HepG2 (cell line): ENCODE results near the gene CMIP. TPM values are rescaled to one million over a fixed set of nuclear protein-coding genes. Genes with fewer than 3 reads are reported as not detected.

Experiments used
- ARNTL ChIP-seq: sonication (generic); formaldehyde crosslinking; IDR thresholded peaks from 2 replicates; pipeline ENCODE4 v1.4.0; 2020; ENCODE audit warnings: mild to moderate bottlenecking, missing genetic modification reagents
- CAMTA2 ChIP-seq: sonication (generic); formaldehyde crosslinking; IDR thresholded peaks from 2 replicates; pipeline ENCODE4 v1.4.0; 2020; ENCODE audit warnings: mild to moderate bottlenecking, missing genetic modification reagents, borderline replicate concordance
- CENPT ChIP-seq: sonication (generic); formaldehyde crosslinking; IDR thresholded peaks from 2 replicates; pipeline ENCODE4 v1.8.0; 2022; ENCODE audit warnings: low read depth, mild to moderate bottlenecking, moderate library complexity, missing genetic modification reagents
- ELF4 ChIP-seq: sonication (generic); formaldehyde crosslinking; IDR thresholded peaks from 2 replicates; pipeline ENCODE4 v1.5.0; 2020; ENCODE audit warnings: missing genetic modification reagents, mild to moderate bottlenecking, moderate library complexity, borderline replicate concordance
- EZH2 ChIP-seq: conservative IDR thresholded peaks from 2 replicates; pipeline ENCODE4 v1.6.1; 2012; ENCODE audit warnings: mild to moderate bottlenecking, low read depth, low read length, moderate library complexity
- GZF1 ChIP-seq: sonication (generic); formaldehyde crosslinking; IDR thresholded peaks from 2 replicates; pipeline ENCODE4 v1.5.1; 2020; ENCODE audit warnings: mild to moderate bottlenecking, missing genetic modification reagents
- ISL2 ChIP-seq: sonication (generic); formaldehyde crosslinking; IDR thresholded peaks from 2 replicates; pipeline ENCODE4 v1.5.0; 2020; ENCODE audit warnings: missing genetic modification reagents
- JARID2 ChIP-seq: sonication (generic); formaldehyde crosslinking; IDR thresholded peaks from 2 replicates; pipeline ENCODE4 v1.8.1; 2023; ENCODE audit warnings: missing genetic modification reagents, inconsistent platforms; ENCODE audit not compliant: insufficient replicate concordance
- PAWR ChIP-seq: sonication (generic); formaldehyde crosslinking; IDR thresholded peaks from 2 replicates; pipeline ENCODE4 v1.4.0; 2020; ENCODE audit warnings: missing genetic modification reagents, mild to moderate bottlenecking, borderline replicate concordance
- PITX1 ChIP-seq: sonication (generic); formaldehyde crosslinking; IDR thresholded peaks from 2 replicates; pipeline ENCODE4 v1.5.1; 2020; ENCODE audit warnings: mild to moderate bottlenecking, missing genetic modification reagents
- RBM22 ChIP-seq: fragments of 200-400 bp; formaldehyde crosslinking; optimal IDR thresholded peaks from 2 replicates; pipeline ENCODE3; 2017; ENCODE audit warnings: mild to moderate bottlenecking, low read length, moderate library complexity
- SIX1 ChIP-seq: sonication (generic); formaldehyde crosslinking; IDR thresholded peaks from 2 replicates; pipeline ENCODE4 v1.4.0; 2020; ENCODE audit warnings: missing genetic modification reagents, borderline replicate concordance
- SIX4 ChIP-seq: sonication (generic); formaldehyde crosslinking; IDR thresholded peaks from 2 replicates; pipeline ENCODE4 v1.4.0; 2020; ENCODE audit warnings: missing genetic modification reagents
- TCF7 ChIP-seq: sonication (generic); IDR thresholded peaks from 2 replicates; pipeline ENCODE4 v1.6.1; 2016; ENCODE audit warnings: antibody characterized with exemption, low read depth
- TOE1 ChIP-seq: sonication (generic); formaldehyde crosslinking; IDR thresholded peaks from 2 replicates; pipeline ENCODE4 v1.4.0; 2020; ENCODE audit warnings: mild to moderate bottlenecking, missing genetic modification reagents
- ZNF160 ChIP-seq: sonication (generic); formaldehyde crosslinking; IDR thresholded peaks from 2 replicates; pipeline ENCODE4 v1.8.0; 2022; ENCODE audit warnings: mild to moderate bottlenecking, inconsistent platforms, missing genetic modification reagents
- ZNF556 ChIP-seq: sonication (generic); formaldehyde crosslinking; IDR thresholded peaks from 2 replicates; pipeline ENCODE4 v1.4.0; 2020; ENCODE audit warnings: mild to moderate bottlenecking, missing genetic modification reagents, borderline replicate concordance
- ZNF724P ChIP-seq: sonication (generic); formaldehyde crosslinking; IDR thresholded peaks from 2 replicates; pipeline ENCODE4 v1.8.0; 2022; ENCODE audit warnings: missing genetic modification reagents, borderline replicate concordance
- ZNF781 ChIP-seq: sonication (generic); formaldehyde crosslinking; IDR thresholded peaks from 2 replicates; pipeline ENCODE4 v1.5.1; 2020; ENCODE audit warnings: borderline replicate concordance, mild to moderate bottlenecking, missing genetic modification reagents; ENCODE audit errors: not compliant biosample characterization
- polyA plus RNA-seq, 8 experiments: library from polyadenylated mRNA; depleted of rRNA in 3 of 8; stranded (reverse) in 7 of 8; unstranded in 1 of 8; fragments of >200 nt; fragmentation: Illumina TruSeq in 4 of 8; extraction: Trizol in 4 of 8; gene quantifications; 2 replicates each; pipeline versions ENCODE4 v1.2.1 to v1.2.3, GENCODE V29; 2011 to 2016; ENCODE audit warnings: low read depth in 4 of 8, missing spikeins in 1 of 8, mixed read lengths in 1 of 8; ENCODE audit not compliant: insufficient read depth in 1 of 8
- total RNA-seq, 5 experiments: library from RNA; depleted of rRNA; stranded (reverse); fragments of >200 nt; fragmentation: Illumina TruSeq; extraction: Trizol; gene quantifications; 2 replicates each; pipeline ENCODE4 v1.2.3, GENCODE V29; 2016; ENCODE audit warnings: low read depth in 1 of 5
- TF ChIP-seq, protein P1 (sequence below): sonication (generic); formaldehyde crosslinking; IDR thresholded peaks from 2 replicates; pipeline ENCODE4 v1.8.0; 2023; ENCODE audit warnings: mild to moderate bottlenecking, missing genetic modification reagents
- TF ChIP-seq, protein P2 (sequence below): sonication (generic); formaldehyde crosslinking; IDR thresholded peaks from 2 replicates; pipeline ENCODE4 v1.4.0; 2020; ENCODE audit warnings: missing genetic modification reagents
- TF ChIP-seq, protein P3 (sequence below): sonication (generic); formaldehyde crosslinking; IDR thresholded peaks from 2 replicates; pipeline ENCODE4 v1.5.1; 2020; ENCODE audit warnings: mild to moderate bottlenecking, missing genetic modification reagents, moderate library complexity
- TF ChIP-seq, protein P4 (sequence below): sonication (generic); formaldehyde crosslinking; conservative IDR thresholded peaks from 2 replicates; pipeline ENCODE4 v1.8.0; 2022; ENCODE audit warnings: low read depth, missing genetic modification reagents

The CMIP gene
- total and polyA plus RNA-seq, 2 of the 13 experiments (the other 11 are each of a cell fraction or from before 2014, with no cell fraction given): 10.9 to 18.1 TPM

DNA sequence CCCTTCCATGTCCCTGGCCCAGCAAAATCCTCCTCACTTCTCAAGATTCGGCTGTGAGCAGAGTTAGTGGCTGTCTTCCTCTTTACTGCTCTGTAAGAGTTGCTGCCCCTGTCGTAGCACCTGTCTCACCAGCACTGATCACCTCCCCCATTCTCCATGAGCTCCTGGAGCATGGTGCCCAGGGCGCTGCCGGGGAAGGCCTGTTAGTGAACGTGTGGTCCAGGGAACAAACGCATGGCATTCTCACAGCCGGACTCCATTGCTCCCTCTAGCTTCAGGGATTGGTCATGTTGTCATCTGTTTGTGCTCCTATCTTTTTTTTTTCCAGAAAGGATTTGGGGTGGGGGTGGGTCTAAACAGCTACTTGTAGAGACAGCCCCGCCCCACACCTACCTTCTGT lies 141.2 kb downstream of the CMIP start (continued):
- TF ChIP-seq GZF1: no peak
- no peak for TF ChIP-seq ZNF724P (CRISPR knock-in tag)
- TF ChIP-seq SIX4 (CRISPR knock-in tag): no peak
- TF ChIP-seq PITX1 (CRISPR knock-in tag): no peak
- TF ChIP-seq CENPT (CRISPR knock-in tag): no peak
- no peak for TF ChIP-seq JARID2 (CRISPR knock-in tag)
- TF ChIP-seq PAWR (CRISPR knock-in tag): no peak
- TF ChIP-seq TCF7: no peak
- no peak for TF ChIP-seq ZNF781
- TF ChIP-seq TOE1 (CRISPR knock-in tag): no peak
- TF ChIP-seq, protein P1, sequence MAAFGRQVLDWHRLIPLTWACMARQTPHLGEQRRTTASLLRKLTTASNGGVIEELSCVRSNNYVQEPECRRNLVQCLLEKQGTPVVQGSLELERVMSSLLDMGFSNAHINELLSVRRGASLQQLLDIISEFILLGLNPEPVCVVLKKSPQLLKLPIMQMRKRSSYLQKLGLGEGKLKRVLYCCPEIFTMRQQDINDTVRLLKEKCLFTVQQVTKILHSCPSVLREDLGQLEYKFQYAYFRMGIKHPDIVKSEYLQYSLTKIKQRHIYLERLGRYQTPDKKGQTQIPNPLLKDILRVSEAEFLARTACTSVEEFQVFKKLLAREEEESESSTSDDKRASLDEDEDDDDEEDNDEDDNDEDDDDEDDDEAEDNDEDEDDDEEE (CRISPR knock-in tag): no peak
- no peak for TF ChIP-seq CAMTA2 (CRISPR knock-in tag)
- TF ChIP-seq, protein P2, sequence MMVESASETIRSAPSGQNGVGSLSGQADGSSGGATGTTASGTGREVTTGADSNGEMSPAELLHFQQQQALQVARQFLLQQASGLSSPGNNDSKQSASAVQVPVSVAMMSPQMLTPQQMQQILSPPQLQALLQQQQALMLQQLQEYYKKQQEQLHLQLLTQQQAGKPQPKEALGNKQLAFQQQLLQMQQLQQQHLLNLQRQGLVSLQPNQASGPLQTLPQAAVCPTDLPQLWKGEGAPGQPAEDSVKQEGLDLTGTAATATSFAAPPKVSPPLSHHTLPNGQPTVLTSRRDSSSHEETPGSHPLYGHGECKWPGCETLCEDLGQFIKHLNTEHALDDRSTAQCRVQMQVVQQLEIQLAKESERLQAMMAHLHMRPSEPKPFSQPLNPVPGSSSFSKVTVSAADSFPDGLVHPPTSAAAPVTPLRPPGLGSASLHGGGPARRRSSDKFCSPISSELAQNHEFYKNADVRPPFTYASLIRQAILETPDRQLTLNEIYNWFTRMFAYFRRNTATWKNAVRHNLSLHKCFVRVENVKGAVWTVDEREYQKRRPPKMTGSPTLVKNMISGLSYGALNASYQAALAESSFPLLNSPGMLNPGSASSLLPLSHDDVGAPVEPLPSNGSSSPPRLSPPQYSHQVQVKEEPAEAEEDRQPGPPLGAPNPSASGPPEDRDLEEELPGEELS (CRISPR knock-in tag): no peak
- TF ChIP-seq, protein P3, sequence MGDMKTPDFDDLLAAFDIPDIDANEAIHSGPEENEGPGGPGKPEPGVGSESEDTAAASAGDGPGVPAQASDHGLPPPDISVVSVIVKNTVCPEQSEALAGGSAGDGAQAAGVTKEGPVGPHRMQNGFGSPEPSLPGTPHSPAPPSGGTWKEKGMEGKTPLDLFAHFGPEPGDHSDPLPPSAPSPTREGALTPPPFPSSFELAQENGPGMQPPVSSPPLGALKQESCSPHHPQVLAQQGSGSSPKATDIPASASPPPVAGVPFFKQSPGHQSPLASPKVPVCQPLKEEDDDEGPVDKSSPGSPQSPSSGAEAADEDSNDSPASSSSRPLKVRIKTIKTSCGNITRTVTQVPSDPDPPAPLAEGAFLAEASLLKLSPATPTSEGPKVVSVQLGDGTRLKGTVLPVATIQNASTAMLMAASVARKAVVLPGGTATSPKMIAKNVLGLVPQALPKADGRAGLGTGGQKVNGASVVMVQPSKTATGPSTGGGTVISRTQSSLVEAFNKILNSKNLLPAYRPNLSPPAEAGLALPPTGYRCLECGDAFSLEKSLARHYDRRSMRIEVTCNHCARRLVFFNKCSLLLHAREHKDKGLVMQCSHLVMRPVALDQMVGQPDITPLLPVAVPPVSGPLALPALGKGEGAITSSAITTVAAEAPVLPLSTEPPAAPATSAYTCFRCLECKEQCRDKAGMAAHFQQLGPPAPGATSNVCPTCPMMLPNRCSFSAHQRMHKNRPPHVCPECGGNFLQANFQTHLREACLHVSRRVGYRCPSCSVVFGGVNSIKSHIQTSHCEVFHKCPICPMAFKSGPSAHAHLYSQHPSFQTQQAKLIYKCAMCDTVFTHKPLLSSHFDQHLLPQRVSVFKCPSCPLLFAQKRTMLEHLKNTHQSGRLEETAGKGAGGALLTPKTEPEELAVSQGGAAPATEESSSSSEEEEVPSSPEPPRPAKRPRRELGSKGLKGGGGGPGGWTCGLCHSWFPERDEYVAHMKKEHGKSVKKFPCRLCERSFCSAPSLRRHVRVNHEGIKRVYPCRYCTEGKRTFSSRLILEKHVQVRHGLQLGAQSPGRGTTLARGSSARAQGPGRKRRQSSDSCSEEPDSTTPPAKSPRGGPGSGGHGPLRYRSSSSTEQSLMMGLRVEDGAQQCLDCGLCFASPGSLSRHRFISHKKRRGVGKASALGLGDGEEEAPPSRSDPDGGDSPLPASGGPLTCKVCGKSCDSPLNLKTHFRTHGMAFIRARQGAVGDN (CRISPR knock-in tag): peak; percentile 50
- TF ChIP-seq RBM22: peak; percentile 56
- TF ChIP-seq, protein P4, sequence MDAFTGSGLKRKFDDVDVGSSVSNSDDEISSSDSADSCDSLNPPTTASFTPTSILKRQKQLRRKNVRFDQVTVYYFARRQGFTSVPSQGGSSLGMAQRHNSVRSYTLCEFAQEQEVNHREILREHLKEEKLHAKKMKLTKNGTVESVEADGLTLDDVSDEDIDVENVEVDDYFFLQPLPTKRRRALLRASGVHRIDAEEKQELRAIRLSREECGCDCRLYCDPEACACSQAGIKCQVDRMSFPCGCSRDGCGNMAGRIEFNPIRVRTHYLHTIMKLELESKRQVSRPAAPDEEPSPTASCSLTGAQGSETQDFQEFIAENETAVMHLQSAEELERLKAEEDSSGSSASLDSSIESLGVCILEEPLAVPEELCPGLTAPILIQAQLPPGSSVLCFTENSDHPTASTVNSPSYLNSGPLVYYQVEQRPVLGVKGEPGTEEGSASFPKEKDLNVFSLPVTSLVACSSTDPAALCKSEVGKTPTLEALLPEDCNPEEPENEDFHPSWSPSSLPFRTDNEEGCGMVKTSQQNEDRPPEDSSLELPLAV (CRISPR knock-in tag): no peak
- TF ChIP-seq SIX1 (CRISPR knock-in tag): no peak
- TF ChIP-seq ZNF160: no peak
- no peak for TF ChIP-seq ARNTL
- TF ChIP-seq EZH2: no peak
- TF ChIP-seq ZNF556: no peak
- TF ChIP-seq ISL2 (CRISPR knock-in tag): no peak
- TF ChIP-seq ELF4 (CRISPR knock-in tag): no peak
